ENCODE results near the gene KIF6.
"Not testable (repeated sequence)": the region's sequence is repeated elsewhere in the genome, so short reads cannot be mapped to it uniquely, and the experiment has no call there.

The KIF6 gene

GRCh38 chr6:39706819-39707335 is 18.3 kb downstream of the KIF6 start:
- DNase-seq = no peak

GRCh38 chr6:39702265-39702664 is 22.9 kb downstream of the KIF6 start:
- no peak for DNase-seq

- no peak for DNase-seq
Observed at GRCh38 chr6:39700362-39700761, 24.8 kb downstream of the KIF6 start.

- DNase-seq = no peak
Observed at GRCh38 chr6:39698789-39699188, 26.4 kb downstream of the KIF6 start.

DNA sequence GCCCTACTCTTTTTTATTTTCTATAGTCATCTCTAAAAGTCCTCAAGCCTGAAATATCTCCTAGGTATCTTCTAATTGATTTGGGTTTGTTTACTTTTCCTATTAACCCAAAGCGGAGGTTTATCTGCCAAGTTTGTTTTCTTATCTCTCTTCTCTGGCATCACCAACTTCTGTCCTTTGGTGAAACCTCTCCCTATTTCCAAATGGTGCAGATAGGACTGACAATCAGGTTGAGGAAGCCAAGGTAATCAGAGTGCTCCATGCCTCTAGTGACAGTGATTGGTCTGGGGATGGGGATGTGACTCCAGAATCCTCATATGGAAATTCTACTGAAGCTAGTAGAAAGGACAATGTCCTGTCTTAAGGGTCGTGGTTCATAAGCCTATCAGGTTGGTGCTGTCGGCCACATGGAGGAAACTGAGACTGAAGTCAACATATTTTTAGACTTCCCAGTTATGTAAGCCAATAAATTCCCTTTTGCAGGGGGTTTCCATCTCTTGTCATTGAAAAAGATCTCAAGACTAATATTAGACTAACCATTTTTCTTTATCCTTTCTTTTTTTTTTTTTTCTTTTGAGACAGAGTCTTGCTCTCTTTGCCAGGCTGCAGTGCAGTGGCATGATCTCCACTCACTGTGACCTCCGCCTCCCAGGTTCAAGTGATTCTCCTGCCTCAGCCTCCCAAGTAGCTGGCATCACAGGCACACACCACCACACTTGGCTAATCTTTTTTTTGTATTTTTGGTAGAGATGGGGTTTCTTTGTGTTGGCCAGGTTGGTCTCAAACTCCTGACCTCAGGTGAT is 28.0 kb downstream of the KIF6 start:
- DNase-seq = no peak

GRCh38 chr6:39695447-39695846 is 29.8 kb downstream of the KIF6 start:
- no peak for DNase-seq

DNA sequence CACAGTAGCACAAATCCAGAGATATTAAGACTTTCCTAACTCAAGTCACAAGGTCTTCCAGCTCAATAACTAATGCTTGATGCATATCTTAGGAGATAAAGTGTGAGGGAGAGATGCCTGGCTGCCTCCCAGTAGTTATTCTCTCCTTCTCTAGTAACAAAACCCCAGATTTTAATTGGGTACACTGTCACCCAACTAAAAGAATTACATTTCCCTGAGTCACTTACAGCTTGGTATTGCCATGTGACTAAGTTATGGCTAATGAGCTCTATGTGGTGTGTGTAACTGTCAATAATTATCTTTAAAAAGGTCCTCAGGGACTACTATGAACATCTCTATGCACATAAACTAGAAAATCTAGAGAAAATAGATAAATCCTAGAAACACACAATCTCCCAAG is 32.0 kb downstream of the KIF6 start:
- no peak for DNase-seq

- peak; percentile 68 for DNase-seq
Observed at GRCh38 chr6:39688494-39688893, 36.7 kb downstream of the KIF6 start.

GRCh38 chr6:39686976-39687375 is 38.2 kb downstream of the KIF6 start:
- no peak for DNase-seq

GRCh38 chr6:39685938-39686337 is 39.3 kb downstream of the KIF6 start:
- DNase-seq = no peak

GRCh38 chr6:39685489-39685826 is 39.8 kb downstream of the KIF6 start:
- no peak for DNase-seq

DNA sequence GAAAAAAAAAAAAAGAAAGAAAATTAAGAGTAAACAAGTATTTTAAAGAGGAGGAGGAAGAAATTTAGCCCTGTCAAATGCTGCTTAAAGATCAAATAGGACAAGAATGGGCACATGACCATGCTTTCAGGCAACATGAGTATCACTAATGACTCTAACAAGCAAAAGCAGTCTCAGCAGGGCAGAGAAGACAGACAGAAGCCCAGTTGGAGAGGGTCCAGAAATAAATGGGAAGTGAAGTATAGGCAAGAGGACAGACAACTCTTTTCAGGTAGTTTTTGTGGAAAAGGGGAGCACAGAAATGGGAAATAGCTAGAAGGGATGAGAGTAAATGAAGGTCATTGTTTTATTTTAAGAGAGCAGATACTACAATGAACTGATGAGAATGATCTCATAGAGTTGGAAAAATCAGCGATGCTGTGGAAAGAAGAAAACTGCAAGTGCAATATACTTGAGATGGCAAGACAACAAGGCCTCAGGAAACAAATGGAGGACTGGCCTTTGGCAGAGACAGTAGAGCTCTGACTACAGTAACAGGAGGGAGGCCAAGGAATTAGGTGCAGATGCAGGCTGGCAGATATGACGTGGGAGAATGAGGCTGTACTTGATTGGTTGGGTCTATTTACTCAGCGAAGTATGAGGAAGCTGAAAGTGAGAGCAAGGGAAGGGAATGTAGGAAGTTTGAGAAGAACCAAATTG is 40.3 kb downstream of the KIF6 start:
- DNase-seq = no peak

GRCh38 chr6:39681674-39682121 is 43.5 kb downstream of the KIF6 start:
- DNase-seq = no peak

- no peak for DNase-seq
Observed at GRCh38 chr6:39678914-39679313, 46.3 kb downstream of the KIF6 start.

DNA sequence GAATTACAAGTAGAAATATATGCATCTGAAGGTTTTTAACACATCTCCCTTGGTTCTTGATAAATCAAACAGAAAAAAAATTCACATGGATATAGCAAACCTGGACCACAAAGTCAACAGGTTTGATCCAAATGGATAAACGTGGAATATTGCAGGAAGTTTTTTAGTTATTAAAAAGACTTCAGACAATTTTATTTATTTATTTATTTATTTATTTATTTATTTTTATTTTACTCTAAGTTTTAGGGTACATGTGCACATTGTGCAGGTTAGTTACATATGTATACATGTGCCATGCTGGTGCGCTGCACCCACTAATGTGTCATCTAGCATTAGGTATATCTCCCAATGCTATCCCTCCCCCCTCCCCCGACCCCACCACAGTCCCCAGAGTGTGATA is 47.9 kb downstream of the KIF6 start:
- not testable (repeated sequence) for DNase-seq

GRCh38 chr6:39670519-39670918 is 54.7 kb downstream of the KIF6 start:
- DNase-seq = no peak

- no peak for DNase-seq
Observed at GRCh38 chr6:39669973-39670342, 55.2 kb downstream of the KIF6 start.

DNA sequence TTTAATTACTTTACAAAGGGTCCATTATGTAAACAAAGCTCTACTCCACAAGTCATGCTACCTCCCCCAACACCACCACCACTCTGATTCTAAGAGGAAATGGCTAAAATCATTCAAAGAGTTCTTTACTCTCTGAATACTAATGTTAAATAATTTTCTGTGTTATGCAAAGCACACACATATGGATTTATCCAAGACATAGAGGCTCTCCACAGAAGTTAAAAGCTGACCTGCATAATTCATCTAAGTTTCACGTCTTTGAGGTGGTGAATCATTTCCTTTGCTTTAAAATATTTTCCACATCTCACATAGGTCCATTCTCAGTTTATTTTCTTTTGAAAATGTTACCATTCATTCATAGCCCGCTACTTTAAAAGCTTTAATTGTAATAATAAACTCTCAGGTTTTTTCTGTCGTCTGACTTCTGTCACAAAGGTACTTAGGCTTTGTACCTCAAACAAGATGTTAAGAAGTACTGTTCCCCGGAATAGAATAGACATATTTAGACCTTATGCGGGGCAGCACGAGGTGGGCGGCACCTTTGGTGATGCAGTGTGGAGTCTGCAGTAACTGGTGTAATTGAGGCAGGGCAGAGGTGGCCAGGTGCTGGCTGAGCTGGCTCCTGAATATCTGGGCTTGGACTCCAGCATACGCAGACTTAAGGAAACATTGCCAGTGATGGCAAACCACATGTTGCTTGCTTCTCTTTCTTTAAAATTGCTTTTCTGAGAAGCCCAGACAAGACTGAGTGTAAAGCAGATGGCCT is 55.8 kb downstream of the KIF6 start:
- DNase-seq = no peak

DNA sequence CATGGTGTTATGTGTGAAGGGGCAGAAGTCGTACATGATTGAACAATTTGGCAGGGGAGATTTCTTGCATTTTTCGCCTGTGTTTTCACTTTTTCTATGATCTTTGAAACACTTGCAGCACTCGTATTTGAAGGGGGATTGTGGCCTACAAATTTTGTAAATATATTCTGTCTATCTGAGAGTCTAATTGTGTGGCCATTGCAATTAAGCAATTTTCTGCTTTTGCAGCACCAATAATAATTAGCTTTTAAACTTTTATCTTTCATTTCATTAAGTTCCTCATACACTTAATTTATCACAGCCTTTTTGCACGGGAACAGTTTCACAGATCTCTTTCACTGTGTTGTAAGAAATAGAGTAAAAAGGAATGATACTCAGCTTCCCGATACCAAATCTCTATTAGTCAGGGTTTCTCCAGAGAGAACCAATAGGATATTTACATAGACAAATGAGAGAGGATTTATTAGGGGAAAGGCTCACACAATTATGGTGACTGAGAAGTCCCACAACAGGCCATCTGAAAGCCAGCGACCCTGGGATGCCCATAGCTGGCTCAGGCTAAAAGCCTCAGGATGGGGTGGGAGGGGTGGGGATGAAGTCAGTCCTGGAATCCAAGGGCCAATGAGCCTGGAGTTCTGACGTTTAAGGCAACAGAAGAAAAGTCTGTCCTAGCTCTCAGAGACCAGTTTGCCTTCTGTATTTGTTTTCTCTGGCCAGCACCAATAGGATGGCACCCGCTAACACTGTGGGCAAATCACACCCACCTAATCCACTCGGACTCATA is 58.3 kb downstream of the KIF6 start:
- DNase-seq = no peak

GRCh38 chr6:39665861-39666260 is 59.3 kb downstream of the KIF6 start:
- DNase-seq = no peak

- DNase-seq = peak; percentile 14
Observed at GRCh38 chr6:39664173-39664572, 61.0 kb downstream of the KIF6 start.

DNA sequence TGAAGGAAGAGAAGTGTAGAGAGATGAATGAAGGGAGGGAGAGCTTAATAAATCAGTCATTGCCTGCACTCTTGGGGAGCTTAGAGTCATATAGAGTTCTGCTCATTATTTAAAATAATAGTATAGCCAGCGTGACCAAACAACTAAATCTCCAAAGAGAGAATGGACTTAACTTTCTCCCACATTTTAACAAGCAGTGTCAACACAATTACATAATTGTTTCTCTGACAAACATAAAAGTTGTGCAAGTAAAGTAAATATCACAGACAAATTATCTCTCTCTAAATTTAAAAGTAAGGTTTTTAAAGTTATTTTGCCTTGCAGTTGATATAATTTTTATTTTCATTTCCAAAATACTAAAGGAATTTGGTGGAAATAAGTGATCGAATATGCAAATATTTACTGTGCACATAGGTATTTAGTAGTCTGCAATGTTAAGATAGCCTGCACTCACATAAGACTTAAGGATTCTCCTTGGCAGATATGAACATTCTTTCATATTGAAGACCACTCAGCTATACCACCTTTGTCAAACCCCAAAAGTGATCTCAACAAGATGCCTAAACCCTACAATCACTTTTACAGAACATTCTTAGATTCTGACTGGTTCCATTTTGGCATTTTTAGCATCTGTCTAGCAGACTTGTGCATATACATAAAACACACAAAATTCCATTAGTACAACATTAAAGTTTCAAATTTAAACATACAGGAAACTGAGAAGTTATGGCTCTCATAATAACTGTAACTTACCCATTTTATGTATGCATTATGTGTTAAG is 67.7 kb downstream of the KIF6 start:
- DNase-seq = no peak
